Keratinocyte (primary cell): Measurements from ENCODE around the gene TAGLN. TPM values are rescaled to one million over a fixed set of nuclear protein-coding genes. Genes with fewer than 3 reads are reported as not detected.
"Not testable (repeated sequence)": the region's sequence is repeated elsewhere in the genome, so short reads cannot be mapped to it uniquely, and the experiment has no call there.

Source experiments
- DNase-seq: peaks from one replicate; pipeline ENCODE4 v3.0.0-alpha.2; 2011; ENCODE audit warnings: low read depth, missing footprints, low spot score
- FAIRE-seq: peaks from 2 replicates; lab custom pipeline; 2011; peaks lifted over from hg19 to GRCh38; lab: Jason Lieb, UNC
- H2AFZ ChIP-seq: 2 replicates; pipeline ENCODE4 v1.6.0; 2012; ENCODE audit warnings: low read length, control low read depth, inconsistent platforms; ENCODE audit not compliant: control insufficient read depth
- H3K27ac ChIP-seq: 2 replicates; pipeline ENCODE4 v1.5.1; 2011; ENCODE audit warnings: low read length; ENCODE audit not compliant: control insufficient read depth, insufficient read depth
- H3K27me3 ChIP-seq: 3 replicates; pipeline ENCODE4 v1.6.0; 2011; ENCODE audit warnings: low read length; ENCODE audit not compliant: control insufficient read depth, insufficient read depth; ENCODE audit errors: extremely low read depth
- H3K36me3 ChIP-seq, 2 experiments: 2 replicates in 1 of 2; 3 replicates in 1 of 2; pipeline ENCODE4 v1.5.1; 2011; ENCODE audit warnings: low read length in 2 of 2, mild to moderate bottlenecking in 1 of 2; ENCODE audit not compliant: control insufficient read depth in 2 of 2, insufficient read depth in 2 of 2; ENCODE audit errors: extremely low read depth in 1 of 2
- H3K4me1 ChIP-seq: 3 replicates; pipeline ENCODE4 v1.5.1; 2011; ENCODE audit warnings: low read length; ENCODE audit not compliant: control insufficient read depth, insufficient read depth; ENCODE audit errors: extremely low read depth
- H3K4me2 ChIP-seq: 3 replicates; pipeline ENCODE4 v1.6.0; 2011; ENCODE audit warnings: low read depth, low read length; ENCODE audit not compliant: control insufficient read depth, insufficient read depth; ENCODE audit errors: extremely low read depth
- H3K4me3 ChIP-seq, 3 experiments: fragments of 200-600 bp in 1 of 3; sonication (generic) in 1 of 3; 2 replicates in 2 of 3; 3 replicates in 1 of 3; pipeline ENCODE4 v1.5.1; 2011 to 2016; ENCODE audit warnings: low read length in 3 of 3, mild to moderate bottlenecking in 3 of 3, control low read depth in 2 of 3, inconsistent platforms in 1 of 3, low read depth in 1 of 3, mixed read lengths in 1 of 3, mixed run types in 1 of 3, moderate library complexity in 1 of 3; ENCODE audit not compliant: control insufficient read depth in 2 of 3, insufficient read depth in 2 of 3; ENCODE audit errors: extremely low read depth in 1 of 3
- H3K79me2 ChIP-seq: 2 replicates; pipeline ENCODE4 v1.6.0; 2012; ENCODE audit warnings: low read length; ENCODE audit not compliant: control insufficient read depth, insufficient read depth
- H3K9ac ChIP-seq: 3 replicates; pipeline ENCODE4 v1.6.0; 2011; ENCODE audit warnings: low read length; ENCODE audit not compliant: control insufficient read depth, insufficient read depth; ENCODE audit errors: extremely low read depth
- H3K9me1 ChIP-seq: 3 replicates; pipeline ENCODE4 v1.6.0; 2011; ENCODE audit warnings: low read length; ENCODE audit not compliant: control insufficient read depth, insufficient read depth; ENCODE audit errors: extremely low read depth
- H3K9me3 ChIP-seq: 2 replicates; pipeline ENCODE4 v1.5.1; 2012; ENCODE audit warnings: low read depth, low read length; ENCODE audit not compliant: control insufficient read depth
- H4K20me1 ChIP-seq: 3 replicates; pipeline ENCODE4 v1.6.0; 2011; ENCODE audit warnings: low read length; ENCODE audit not compliant: control insufficient read depth, insufficient read depth; ENCODE audit errors: extremely low read depth
- EZH2 ChIP-seq: IDR thresholded peaks from one replicate; pipeline ENCODE4 v1.6.1; 2012; ENCODE audit warnings: inconsistent platforms, mild to moderate bottlenecking, low read length, moderate library complexity
- dilution Hi-C: fragments of 300-500 bp; cut with MboI; formaldehyde crosslinking; loops from one replicate; pipeline ENCODE4 v1.7.0; 2020; ENCODE audit warnings: low sequenced_read_pairs; ENCODE audit not compliant: extremely low pct_ligation_motif_present
- polyA plus RNA-seq, 5 experiments: library from polyadenylated mRNA; depleted of rRNA in 3 of 5; stranded (reverse) in 3 of 5; stranded (forward) in 1 of 5; unstranded in 1 of 5; fragments of >200 nt; gene quantifications; 1 replicate in 1 of 5; 2 replicates in 3 of 5; 3 replicates in 1 of 5; pipeline versions ENCODE4 v1.2.1 to v1.2.3, GENCODE V29; 2011 to 2012; ENCODE audit warnings: missing spikeins in 2 of 5, low read depth in 1 of 5, low replicate concordance in 1 of 5
- TF ChIP-seq, protein P1 (sequence below), 3 experiments: IDR thresholded peaks in 1 of 3; conservative IDR thresholded peaks in 1 of 3; optimal IDR thresholded peaks in 1 of 3; 2 replicates in 2 of 3; 3 replicates in 1 of 3; pipeline versions ENCODE3 to v1.5.1; 2011; ENCODE audit warnings: low read length in 3 of 3, mild to moderate bottlenecking in 3 of 3, moderate library complexity in 2 of 3, control low read depth in 1 of 3, inconsistent platforms in 1 of 3; ENCODE audit not compliant: insufficient read depth in 2 of 3; ENCODE audit errors: extremely low read depth in 1 of 3

The TAGLN gene
- polyA plus RNA-seq, 1 donor (not counting 4 experiments of a cell fraction or from before 2014, with no cell fraction given): 26.6 TPM

DNA sequence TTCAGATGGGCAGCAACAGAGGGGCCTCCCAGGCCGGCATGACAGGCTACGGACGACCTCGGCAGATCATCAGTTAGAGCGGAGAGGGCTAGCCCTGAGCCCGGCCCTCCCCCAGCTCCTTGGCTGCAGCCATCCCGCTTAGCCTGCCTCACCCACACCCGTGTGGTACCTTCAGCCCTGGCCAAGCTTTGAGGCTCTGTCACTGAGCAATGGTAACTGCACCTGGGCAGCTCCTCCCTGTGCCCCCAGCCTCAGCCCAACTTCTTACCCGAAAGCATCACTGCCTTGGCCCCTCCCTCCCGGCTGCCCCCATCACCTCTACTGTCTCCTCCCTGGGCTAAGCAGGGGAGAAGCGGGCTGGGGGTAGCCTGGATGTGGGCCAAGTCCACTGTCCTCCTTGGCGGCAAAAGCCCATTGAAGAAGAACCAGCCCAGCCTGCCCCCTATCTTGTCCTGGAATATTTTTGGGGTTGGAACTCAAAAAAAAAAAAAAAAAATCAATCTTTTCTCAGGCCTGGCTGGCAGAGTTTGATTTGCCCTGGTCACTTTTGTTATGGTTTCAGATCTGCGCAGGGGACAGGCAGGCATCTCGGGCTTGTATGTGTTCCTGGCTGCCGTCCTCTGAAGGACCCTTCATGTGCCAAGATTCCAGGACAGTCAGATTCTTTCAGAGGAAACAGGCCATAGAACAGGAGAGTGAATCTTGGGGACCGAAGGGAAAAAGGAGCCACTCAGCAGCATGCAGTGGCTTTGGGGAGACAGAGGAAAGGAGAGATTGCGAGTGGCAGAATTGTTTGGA lies 5.3 kb downstream of the TAGLN start:
- no peak for FAIRE-seq
- no peak overlapping the region for H3K27ac ChIP-seq
- H3K4me2 ChIP-seq: no peak overlapping the region
- H3K9me3 ChIP-seq: no peaks in the 10 kb centered on the region
- no peaks in the 10 kb centered on the region for H3K4me1 ChIP-seq
- H3K79me2 ChIP-seq: no peaks in the 10 kb centered on the region
- no peaks in the 10 kb centered on the region for H3K9me1 ChIP-seq
- DNase-seq: no peak
- no peak overlapping the region for H3K9ac ChIP-seq
- dilution Hi-C loops: no loop called here
- no peaks in the 10 kb centered on the region for H3K27me3 ChIP-seq
- no peaks in the 10 kb centered on the region for H4K20me1 ChIP-seq
- H2AFZ ChIP-seq: no peak overlapping the region
- TF ChIP-seq, protein P1, sequence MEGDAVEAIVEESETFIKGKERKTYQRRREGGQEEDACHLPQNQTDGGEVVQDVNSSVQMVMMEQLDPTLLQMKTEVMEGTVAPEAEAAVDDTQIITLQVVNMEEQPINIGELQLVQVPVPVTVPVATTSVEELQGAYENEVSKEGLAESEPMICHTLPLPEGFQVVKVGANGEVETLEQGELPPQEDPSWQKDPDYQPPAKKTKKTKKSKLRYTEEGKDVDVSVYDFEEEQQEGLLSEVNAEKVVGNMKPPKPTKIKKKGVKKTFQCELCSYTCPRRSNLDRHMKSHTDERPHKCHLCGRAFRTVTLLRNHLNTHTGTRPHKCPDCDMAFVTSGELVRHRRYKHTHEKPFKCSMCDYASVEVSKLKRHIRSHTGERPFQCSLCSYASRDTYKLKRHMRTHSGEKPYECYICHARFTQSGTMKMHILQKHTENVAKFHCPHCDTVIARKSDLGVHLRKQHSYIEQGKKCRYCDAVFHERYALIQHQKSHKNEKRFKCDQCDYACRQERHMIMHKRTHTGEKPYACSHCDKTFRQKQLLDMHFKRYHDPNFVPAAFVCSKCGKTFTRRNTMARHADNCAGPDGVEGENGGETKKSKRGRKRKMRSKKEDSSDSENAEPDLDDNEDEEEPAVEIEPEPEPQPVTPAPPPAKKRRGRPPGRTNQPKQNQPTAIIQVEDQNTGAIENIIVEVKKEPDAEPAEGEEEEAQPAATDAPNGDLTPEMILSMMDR (optimal IDR thresholded peaks at IDR 0.05 in 1 of 3, IDR thresholded peaks at IDR 0.05 in 1 of 3, conservative IDR thresholded peaks at IDR 0.05 in 1 of 3; ENCODE audit: extremely low read depth in 1 of 3, insufficient read depth in 2 of 3, low read length in 3 of 3): no peak
- no peak for TF ChIP-seq EZH2
- peaks cover 7 to 9% of the 10 kb centered on the region in 2 experiments for H3K36me3 ChIP-seq
- H3K4me3 ChIP-seq: no peak overlapping the region

DNA sequence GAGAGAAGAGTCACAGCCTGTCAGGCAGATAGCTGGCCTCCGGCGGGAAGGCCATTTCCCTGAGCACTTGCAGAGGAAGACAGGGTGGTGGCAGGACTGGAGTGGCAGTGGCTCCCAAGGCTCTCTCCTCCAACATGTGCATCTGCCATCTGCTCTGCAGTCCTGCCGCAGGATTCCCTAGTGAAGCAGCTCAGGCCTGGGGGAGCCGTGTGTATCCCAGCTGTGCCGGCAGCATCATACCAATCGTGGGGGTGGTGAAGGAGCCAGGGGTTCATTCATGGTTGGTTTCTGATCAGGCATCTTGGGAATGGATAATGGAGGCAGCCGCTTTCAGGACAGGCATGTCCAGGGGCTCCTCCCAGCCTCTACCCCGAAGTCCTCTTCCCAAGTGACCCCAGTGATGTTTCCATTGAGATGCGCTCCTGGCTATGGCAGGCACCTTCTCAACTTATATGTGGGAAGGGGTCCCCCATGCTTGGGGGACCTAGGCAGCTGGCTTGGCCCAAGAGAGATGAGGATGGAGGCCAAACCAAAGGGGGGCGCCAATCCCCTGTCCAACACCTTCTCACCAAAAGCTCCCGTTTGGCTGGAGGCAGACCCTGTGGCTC lies 6.1 kb downstream of the TAGLN start:
- H2AFZ ChIP-seq: no peak overlapping the region
- FAIRE-seq (no peak), DNase-seq (no peak)
- H3K36me3 ChIP-seq: peaks cover 7 to 9% of the 10 kb centered on the region in 2 experiments
- H3K4me1 ChIP-seq: no peaks in the 10 kb centered on the region
- no peaks in the 10 kb centered on the region for H3K9me1 ChIP-seq
- H3K27ac ChIP-seq: no peak overlapping the region
- dilution Hi-C loops: no loop called here
- no peaks in the 10 kb centered on the region for H3K79me2 ChIP-seq
- no peak overlapping the region for H3K4me2 ChIP-seq
- TF ChIP-seq, protein P1 (optimal IDR thresholded peaks at IDR 0.05 in 1 of 3, IDR thresholded peaks at IDR 0.05 in 1 of 3, conservative IDR thresholded peaks at IDR 0.05 in 1 of 3; ENCODE audit: extremely low read depth in 1 of 3, insufficient read depth in 2 of 3, low read length in 3 of 3): no peak
- no peak for TF ChIP-seq EZH2
- no peaks in the 10 kb centered on the region for H3K9me3 ChIP-seq
- no peaks in the 10 kb centered on the region for H4K20me1 ChIP-seq
- H3K27me3 ChIP-seq: no peaks in the 10 kb centered on the region
- no peak overlapping the region for H3K4me3 ChIP-seq
- no peak overlapping the region for H3K9ac ChIP-seq

DNA sequence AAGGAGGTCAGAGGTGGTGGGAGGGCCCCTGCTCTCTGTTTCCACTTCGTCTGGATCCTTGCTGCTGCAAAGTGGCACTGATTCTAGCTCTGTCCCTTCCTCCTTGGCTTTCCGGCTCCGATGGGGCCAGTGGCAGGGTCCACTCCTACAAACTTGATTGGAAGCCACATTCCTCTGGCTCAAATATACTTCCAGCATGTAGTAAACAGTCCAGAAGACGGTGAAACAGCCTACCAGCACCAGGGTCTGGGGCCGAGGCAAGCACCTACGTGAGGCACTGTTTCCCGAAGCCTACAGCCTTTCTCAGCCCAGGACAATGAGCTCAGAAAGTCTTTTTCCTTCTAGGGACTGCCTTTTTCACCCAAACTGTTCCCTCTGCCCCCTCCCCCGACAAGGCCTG lies 6.9 kb downstream of the TAGLN start:
- H3K4me2 ChIP-seq, H3K36me3 ChIP-seq, DNase-seq, H4K20me1 ChIP-seq, H3K27ac ChIP-seq, FAIRE-seq, H3K4me3 ChIP-seq, H3K27me3 ChIP-seq, H3K9ac ChIP-seq, H3K4me1 ChIP-seq, dilution Hi-C loops, H3K9me3 ChIP-seq, H3K79me2 ChIP-seq, H3K9me1 ChIP-seq, H2AFZ ChIP-seq: not testable (repeated sequence)
